Common myeloid progenitor, CD34-positive (primary cell): ENCODE data around the gene CNTFR.

ENCODE experiments used
- CTCF ChIA-PET: fragments of 350-600 bp; sonication (Branson Sonifier 250); formaldehyde crosslinking; loops from one replicate; lab custom pipeline; 2021; ENCODE audit warnings: antibody characterized with exemption; lab: Charles Lee
- POLR2A ChIA-PET: fragments of 350-600 bp; sonication (Branson Sonifier 250); formaldehyde crosslinking; loops from one replicate; lab custom pipeline; 2021; ENCODE audit warnings: antibody characterized with exemption; lab: Charles Lee
- DNase-seq, 3 donors: peaks; one replicate each; pipeline versions ENCODE4 v3.0.0 to v3.0.0-alpha.2; 2013
- H3K27ac ChIP-seq, 2 experiments: 1 replicate in 1 of 2; 2 replicates in 1 of 2; pipeline ENCODE4 v1.7.0; 2013; ENCODE audit warnings: inconsistent platforms in 2 of 2, low read length in 2 of 2, mild to moderate bottlenecking in 2 of 2, low read depth in 1 of 2, moderate library complexity in 1 of 2; ENCODE audit not compliant: severe bottlenecking in 2 of 2, insufficient read depth in 1 of 2, poor library complexity in 1 of 2
- H3K27me3 ChIP-seq, 5 experiments: replicated peaks in 2 of 5; 1 replicate in 3 of 5; 2 replicates in 2 of 5; pipeline versions ENCODE4 v1.6.1 to v1.7.0; 2013; ENCODE audit warnings: low read length in 4 of 5, mild to moderate bottlenecking in 2 of 5, moderate library complexity in 2 of 5, inconsistent platforms in 1 of 5; ENCODE audit not compliant: insufficient read depth in 5 of 5, control insufficient read depth in 4 of 5
- H3K36me3 ChIP-seq, 4 experiments: 1 replicate in 2 of 4; 2 replicates in 2 of 4; pipeline versions ENCODE4 v1.6.1 to v1.7.0; 2013; ENCODE audit warnings: low read length in 3 of 4, control low read depth in 1 of 4, mild to moderate bottlenecking in 1 of 4; ENCODE audit not compliant: control insufficient read depth in 4 of 4, insufficient read depth in 4 of 4
- H3K4me1 ChIP-seq, 4 experiments: 1 replicate in 3 of 4; 2 replicates in 1 of 4; pipeline versions ENCODE4 v1.6.1 to v1.7.1; 2013; ENCODE audit warnings: low read length in 3 of 4, mild to moderate bottlenecking in 3 of 4, control low read depth in 1 of 4, inconsistent platforms in 1 of 4, moderate library complexity in 1 of 4; ENCODE audit not compliant: control insufficient read depth in 4 of 4, insufficient read depth in 4 of 4; ENCODE audit errors: control extremely low read depth in 1 of 4
- H3K4me3 ChIP-seq, 7 experiments: 1 replicate in 4 of 7; 2 replicates in 3 of 7; pipeline versions ENCODE4 v1.5.1 to v1.7.0; 2013; ENCODE audit warnings: mild to moderate bottlenecking in 7 of 7, low read length in 6 of 7, moderate library complexity in 6 of 7, inconsistent platforms in 2 of 7, low read depth in 2 of 7, control low read depth in 1 of 7; ENCODE audit not compliant: insufficient read depth in 4 of 7, control insufficient read depth in 1 of 7; ENCODE audit errors: extremely low read depth in 1 of 7
- H3K9me3 ChIP-seq, 5 experiments: 1 replicate in 4 of 5; 2 replicates in 1 of 5; pipeline versions ENCODE4 v1.6.1 to v1.7.1; 2013; ENCODE audit warnings: low read length in 4 of 5, mild to moderate bottlenecking in 2 of 5, inconsistent platforms in 1 of 5, low read depth in 1 of 5, moderate library complexity in 1 of 5; ENCODE audit not compliant: control insufficient read depth in 4 of 5, insufficient read depth in 2 of 5; ENCODE audit errors: control extremely low read depth in 1 of 5
- WGBS: methylation state at CpG from one replicate; pipeline ENCODE4 v1.1.5; 2013; ENCODE audit not compliant: insufficient coverage; 5-methylcytosine and 5-hydroxymethylcytosine counted together

Gene CNTFR

DNA sequence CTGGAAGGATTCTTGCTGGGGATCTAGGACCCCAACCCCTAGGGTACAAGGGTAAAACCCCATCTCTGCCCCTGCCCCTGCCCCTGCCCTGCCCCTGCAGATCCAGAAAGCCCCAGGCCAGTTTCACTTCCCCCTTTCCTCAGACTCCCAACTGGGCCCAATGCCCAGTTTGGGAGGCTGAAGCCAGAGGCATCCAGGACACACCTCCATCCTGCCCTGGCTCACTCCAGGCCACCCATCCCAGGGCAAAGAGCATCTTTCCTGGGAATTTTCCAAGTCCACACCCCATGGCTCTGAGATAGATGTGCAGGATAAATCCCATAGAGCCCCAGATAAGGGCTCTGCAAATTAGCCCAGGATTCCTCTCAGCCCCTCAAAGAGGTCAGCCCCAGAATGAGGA, 17.4 kb downstream of the CNTFR start:
- no peak for DNase-seq

DNA sequence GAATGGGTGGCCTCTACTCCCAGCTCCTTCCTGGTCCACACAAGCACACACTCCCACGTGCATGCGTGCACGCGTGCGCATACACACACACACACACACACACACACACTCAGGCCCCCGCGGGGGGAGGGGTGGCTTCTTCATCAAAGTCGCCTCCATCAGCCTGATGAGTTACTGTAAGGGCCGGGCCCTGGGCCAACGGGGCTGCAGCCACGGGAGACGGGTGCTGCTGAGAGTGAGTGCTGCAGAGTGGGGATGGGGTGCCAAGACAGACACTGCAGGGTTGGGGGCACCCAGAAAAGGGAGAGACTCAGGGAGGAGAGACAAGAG, 18.1 kb downstream of the CNTFR start:
- Histone ChIP-seq H3K27ac (no peak overlapping the region), H3K36me3 (no peaks in the 10 kb centered on the region), H3K4me3 (no peak overlapping the region), H3K4me1 (no peaks in the 10 kb centered on the region), H3K27me3 (peaks cover 0 to 47% (median 26%) of the 10 kb centered on the region in 5 experiments), H3K9me3 (no peaks in the 10 kb centered on the region)
- ChIA-PET CTCF (interaction anchor here (1.3 kb wide), 1 partner anchor 20 kb away, joined by 5 read pairs; no protein-coding TSS in a partner anchor), POLR2A (interaction anchor here (0.7 kb wide), 1 partner anchor 144 kb away, joined by 5 read pairs; no protein-coding TSS in a partner anchor)
- 85% methylated on average over 3 of the region's 12 CpGs for whole genome bisulfite sequencing
- DNase-seq = no peak

More for the DNA sequence above, 17.4 kb downstream of the CNTFR start:
- H3K4me3 ChIP-seq = no peak overlapping the region
- ChIA-PET CTCF (no interaction called here), POLR2A (no interaction called here)
- H3K9me3 ChIP-seq = no peaks in the 10 kb centered on the region
- H3K36me3 ChIP-seq = no peaks in the 10 kb centered on the region
- peaks cover 0 to 49% (median 28%) of the 10 kb centered on the region in 5 experiments for H3K27me3 ChIP-seq
- no peak overlapping the region for H3K27ac ChIP-seq
- H3K4me1 ChIP-seq = no peaks in the 10 kb centered on the region

DNA sequence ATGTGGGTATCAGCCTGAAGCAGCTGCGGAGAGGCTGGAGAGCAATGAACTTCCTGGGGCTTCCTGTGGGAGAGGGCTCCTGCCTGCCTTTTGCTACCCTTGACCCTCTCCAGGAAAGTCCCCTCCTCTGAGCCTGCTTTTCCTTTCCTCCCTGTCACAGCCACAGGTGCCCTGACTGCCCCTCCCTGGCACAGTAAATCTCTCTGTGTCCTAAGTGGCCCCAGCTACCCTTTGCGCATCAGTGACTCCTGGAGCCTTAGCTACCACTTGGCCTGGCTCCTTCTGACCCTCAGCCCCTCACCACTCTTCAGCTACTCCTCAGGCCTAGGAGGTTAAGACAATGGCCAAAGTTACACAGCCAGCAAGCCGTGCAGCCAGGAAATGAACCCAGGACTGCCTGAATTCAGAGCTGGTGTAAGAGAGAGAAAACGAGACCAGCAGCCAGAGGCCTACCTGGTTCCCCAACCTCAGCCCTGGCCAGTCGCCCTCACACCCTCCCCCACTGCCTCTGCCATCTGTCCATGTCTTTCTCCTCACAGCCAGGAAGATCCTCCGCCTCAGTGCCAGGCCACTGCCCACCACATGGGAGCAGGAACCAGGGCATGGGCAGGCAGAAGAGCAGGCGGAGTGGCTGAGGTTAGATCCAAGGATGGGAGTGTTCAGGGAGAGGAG, 18.6 kb downstream of the CNTFR start:
- Histone ChIP-seq H3K27me3 (peaks cover 0 to 45% (median 22%) of the 10 kb centered on the region in 5 experiments), H3K4me3 (no peak overlapping the region), H3K36me3 (no peaks in the 10 kb centered on the region), H3K27ac (no peak overlapping the region), H3K4me1 (no peaks in the 10 kb centered on the region), H3K9me3 (no peaks in the 10 kb centered on the region)
- WGBS = 86% methylated on average over 2 of the region's 7 CpGs
- CTCF ChIA-PET = interaction anchor here (1.3 kb wide), 1 partner anchor 21 kb away, joined by 5 read pairs; no protein-coding TSS in a partner anchor
- POLR2A ChIA-PET = interaction anchor here (0.7 kb wide), 1 partner anchor 144 kb away, joined by 5 read pairs; no protein-coding TSS in a partner anchor
- DNase-seq = no peak

DNA sequence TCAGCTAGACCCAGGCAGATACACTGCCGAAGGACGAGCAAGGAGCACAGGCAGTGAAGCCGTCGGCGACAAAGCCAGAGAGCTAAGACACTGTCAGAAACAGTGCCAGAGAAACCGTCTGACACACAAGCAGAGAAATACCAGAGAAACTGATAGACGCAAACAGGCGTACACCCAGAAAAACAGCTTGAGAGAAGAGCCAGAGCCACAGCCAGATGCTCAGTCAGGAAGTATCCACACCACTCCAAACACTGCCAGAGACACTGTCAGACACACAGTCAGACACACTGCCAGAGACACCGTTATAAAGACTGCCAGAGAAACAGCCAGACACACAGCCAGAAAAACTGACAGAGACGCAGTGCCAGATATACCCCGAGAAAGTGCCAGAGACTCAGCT, 19.1 kb downstream of the CNTFR start:
- ChIA-PET POLR2A (no interaction called here), CTCF (interaction anchor here (1.1 to 1.3 kb wide), 2 partner anchors 9 to 21 kb away, joined by 3 to 5 read pairs; no protein-coding TSS in a partner anchor)
- H3K4me3 ChIP-seq = no peak overlapping the region
- no peaks in the 10 kb centered on the region for H3K9me3 ChIP-seq
- no peaks in the 10 kb centered on the region for H3K4me1 ChIP-seq
- 87% methylated on average over 11 of the region's 11 CpGs for WGBS
- no peak overlapping the region for H3K27ac ChIP-seq
- no peak for DNase-seq
- H3K27me3 ChIP-seq = peaks cover 0 to 44% (median 21%) of the 10 kb centered on the region in 5 experiments
- H3K36me3 ChIP-seq = no peaks in the 10 kb centered on the region

DNA sequence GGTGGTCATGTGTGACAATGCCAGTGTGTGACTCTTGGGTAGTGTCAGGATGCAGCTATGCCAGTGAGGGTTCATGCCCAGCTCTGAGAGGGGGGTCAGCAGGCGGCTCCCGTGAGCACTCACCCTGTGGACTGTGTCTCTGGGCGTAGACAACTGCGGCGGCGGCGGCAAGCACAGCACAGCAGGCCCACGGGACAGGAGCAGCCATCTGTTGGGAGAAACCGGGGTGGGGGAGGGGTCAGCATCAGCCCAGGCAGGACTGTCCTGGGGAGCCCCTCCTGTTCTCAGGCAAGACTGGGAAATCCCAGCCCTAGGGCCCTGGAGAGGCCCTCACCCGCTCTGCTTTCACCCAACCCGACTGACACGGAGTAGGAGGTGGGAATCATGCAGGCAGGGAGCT, 20.8 kb downstream of the CNTFR start:
- no peak overlapping the region for H3K27ac ChIP-seq
- DNase-seq = no peak
- POLR2A ChIA-PET = no interaction called here
- no peaks in the 10 kb centered on the region for H3K9me3 ChIP-seq
- CTCF ChIA-PET = interaction anchor here (1.2 to 1.5 kb wide), 2 partner anchors 11 to 66 kb away, joined by 3 to 4 read pairs; no protein-coding TSS in a partner anchor
- no peaks in the 10 kb centered on the region for H3K4me1 ChIP-seq
- WGBS = 70% methylated on average over 11 of the region's 12 CpGs
- no peaks in the 10 kb centered on the region for H3K36me3 ChIP-seq
- H3K4me3 ChIP-seq = no peak overlapping the region
- H3K27me3 ChIP-seq = peaks cover 0 to 41% (median 21%) of the 10 kb centered on the region in 5 experiments

DNA sequence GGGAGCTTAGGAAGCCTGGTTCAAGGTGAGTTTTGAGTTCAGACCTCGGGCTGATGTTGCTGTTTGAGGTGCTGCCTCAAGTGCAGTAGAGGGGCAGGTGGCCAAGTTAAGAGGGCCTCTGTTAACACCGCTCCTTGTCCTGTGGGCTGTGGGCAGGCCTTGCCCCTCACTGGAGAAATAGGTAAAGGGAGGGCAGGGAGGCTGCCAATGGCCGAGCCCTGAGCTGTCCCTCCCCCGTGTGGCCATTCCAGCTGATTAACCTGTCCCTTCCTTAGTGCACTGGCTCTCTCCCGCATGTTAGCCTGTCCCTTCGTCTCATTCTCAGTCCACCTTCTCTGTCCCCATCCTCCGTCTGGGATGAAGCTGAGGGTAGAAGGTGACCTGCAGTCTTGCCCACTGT, 21.4 kb downstream of the CNTFR start:
- Histone ChIP-seq H3K27me3 (peaks cover 0 to 39% (median 19%) of the 10 kb centered on the region in 5 experiments), H3K4me1 (no peaks in the 10 kb centered on the region)

DNA sequence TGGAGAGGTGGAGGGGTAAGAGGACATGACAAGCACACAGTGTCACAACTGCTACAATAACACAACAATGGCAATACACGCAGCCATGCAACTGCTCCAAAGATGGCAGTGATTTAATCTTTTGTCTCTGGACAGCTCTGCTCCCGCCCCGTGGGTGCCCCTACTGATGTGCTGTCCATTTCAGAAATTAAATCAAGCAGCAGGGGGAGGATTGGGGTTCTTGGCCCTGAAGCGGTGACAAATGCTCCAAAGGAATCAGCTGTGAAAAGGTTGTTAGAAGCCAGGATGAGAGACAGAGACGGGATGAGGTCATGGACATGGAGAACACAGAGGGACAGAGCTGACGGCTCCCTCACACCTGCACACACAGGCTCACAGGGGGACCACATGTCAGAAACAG, 22.6 kb downstream of the CNTFR start:
- Histone ChIP-seq H3K36me3 (no peaks in the 10 kb centered on the region), H3K27ac (no peak overlapping the region), H3K9me3 (peaks cover 0 to 5% (median 2%) of the 10 kb centered on the region in 5 experiments), H3K4me3 (no peak overlapping the region), H3K4me1 (no peaks in the 10 kb centered on the region), H3K27me3 (peaks cover 0 to 43% (median 21%) of the 10 kb centered on the region in 5 experiments)
- DNase-seq = no peak
- CTCF ChIA-PET = interaction anchor here (0.7 to 1.1 kb wide), 2 partner anchors 15 to 24 kb away, joined by 3 read pairs; no protein-coding TSS in a partner anchor
- WGBS = 90% methylated on average over 5 of the region's 6 CpGs
- POLR2A ChIA-PET = no interaction called here

More for the DNA sequence above, 21.4 kb downstream of the CNTFR start:
- no peaks in the 10 kb centered on the region for H3K36me3 ChIP-seq
- no peaks in the 10 kb centered on the region for H3K9me3 ChIP-seq
- CTCF ChIA-PET = interaction anchor here (0.8 to 1.5 kb wide), 2 partner anchors 12 to 33 kb away, joined by 3 to 4 read pairs; no protein-coding TSS in a partner anchor
- DNase-seq = no peak
- 85% methylated on average over 2 of the region's 7 CpGs for WGBS
- H3K4me3 ChIP-seq = no peak overlapping the region
- H3K27ac ChIP-seq = no peak overlapping the region
- POLR2A ChIA-PET = no interaction called here
